ENCODE data around the gene PSAT1.
"Not testable (repeated sequence)": the region's sequence is repeated elsewhere in the genome, so short reads cannot be mapped to it uniquely, and the experiment has no call there.

PSAT1 gene

DNA sequence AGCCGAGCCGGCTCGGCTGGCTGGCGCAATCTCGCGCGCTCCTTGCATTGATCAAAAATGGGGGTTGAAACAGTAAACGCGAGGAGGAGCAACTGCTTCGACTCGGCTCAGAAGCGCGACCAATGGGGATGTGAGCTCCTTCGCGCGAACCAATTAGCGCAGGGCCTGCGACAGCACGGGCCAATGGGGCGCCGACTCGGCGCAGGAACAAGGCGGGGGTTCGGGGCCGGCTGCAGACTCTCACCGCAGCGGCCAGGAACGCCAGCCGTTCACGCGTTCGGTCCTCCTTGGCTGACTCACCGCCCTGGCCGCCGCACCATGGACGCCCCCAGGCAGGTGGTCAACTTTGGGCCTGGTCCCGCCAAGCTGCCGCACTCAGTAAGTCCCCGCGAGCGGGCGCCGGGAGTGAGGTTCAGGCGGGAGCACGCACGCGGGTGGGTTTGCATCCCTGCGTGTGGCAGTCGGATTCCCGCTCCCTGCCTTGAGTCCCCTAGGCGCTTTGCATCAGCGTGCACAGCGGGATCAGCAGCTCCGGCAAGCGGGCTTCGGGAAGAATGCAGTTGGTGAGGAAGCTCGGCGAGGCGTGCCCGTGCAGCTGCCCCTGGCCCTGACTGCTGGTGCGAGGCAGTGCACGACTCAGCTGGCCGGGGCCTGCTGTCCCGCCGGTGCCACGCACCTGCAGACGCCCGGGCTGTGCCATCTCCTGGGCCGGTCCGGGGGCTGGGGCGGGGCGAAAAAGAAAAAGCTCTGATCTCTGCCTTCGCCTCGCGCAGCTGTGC lies at the start of gene PSAT1:
PSAT1 (plus strand) TSS at position 233 of the 779 bp plus-strand sequence; CDS start at position 319, 86 bp downstream.
- DNase-seq (ENCODE audit: low spot score) = peak; percentile 96

DNA sequence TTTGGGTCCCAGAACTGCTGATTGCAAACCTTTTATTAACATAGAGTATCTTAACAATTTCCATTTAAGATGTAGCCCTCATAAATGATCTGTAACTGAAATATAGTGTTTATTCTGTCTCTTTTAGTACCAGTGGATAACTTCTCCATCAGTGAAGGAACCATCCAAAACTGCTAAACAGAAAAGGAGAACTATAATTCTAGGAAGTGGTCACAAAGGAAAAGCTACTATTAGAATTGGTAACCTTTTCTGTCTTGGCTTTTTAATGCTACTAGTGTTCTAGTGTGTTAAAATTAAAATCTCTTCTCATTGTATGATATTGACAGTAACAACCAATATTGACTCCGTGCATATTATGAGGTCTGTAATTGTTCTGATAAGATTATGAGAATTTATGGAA lies 48.3 kb upstream of the PSAT1 start:
- DNase-seq (ENCODE audit: low spot score) = no peak

DNA sequence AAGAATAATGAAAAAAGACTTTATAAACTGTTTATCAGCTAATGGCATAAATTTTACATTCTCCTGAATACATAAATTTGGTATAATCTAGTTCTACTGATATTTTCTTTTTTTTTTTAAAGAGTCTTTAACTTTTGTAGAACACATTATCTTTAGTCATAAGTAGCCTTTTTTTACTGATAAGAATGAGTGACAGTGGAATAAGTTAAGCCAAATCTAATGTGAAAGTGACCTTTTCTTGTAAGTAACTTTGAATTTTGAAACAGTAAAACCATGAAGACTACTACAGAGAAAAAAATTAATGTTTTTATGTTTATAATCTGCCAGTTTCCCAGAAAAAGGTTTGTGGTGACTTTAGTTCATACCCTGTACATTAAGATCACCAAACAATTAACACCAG lies 47.4 kb upstream of the PSAT1 start:
- DNase-seq (ENCODE audit: low spot score) = no peak

- DNase-seq (ENCODE audit: low spot score) = no peak
These were observed 44.3 kb upstream of the PSAT1 start for GRCh38 chr9:78252616-78253015.

- DNase-seq (ENCODE audit: low spot score) = no peak
These were observed 43.6 kb upstream of the PSAT1 start for GRCh38 chr9:78253285-78253684.

DNA sequence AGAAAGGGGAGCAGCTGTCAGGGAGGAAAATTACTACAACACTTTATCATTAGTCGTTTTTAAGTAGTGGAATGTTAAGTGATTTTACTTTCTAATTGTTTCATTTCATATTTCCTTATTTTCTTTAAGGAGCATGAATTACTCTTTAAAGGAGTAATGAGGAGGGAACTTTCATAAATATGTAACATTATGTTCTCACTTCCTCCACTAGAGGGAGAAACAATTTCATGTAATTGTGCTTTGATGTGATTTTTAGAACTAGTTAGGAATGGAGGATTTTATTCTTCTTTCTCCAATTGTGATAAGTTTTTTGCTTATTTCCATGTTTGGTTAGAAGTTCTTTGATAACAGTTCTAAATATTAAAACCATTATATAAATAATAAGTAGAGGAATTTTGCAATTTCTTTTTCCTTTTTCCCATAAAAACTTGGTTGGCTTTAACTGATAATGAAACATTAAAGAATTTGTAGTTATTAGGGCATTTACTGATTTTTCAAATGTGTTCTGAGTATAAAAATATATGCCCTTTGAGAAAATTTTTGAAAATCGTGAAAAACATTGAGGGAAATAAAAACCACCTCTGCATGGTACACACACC lies 35.4 kb upstream of the PSAT1 start:
- peak; percentile 49 for DNase-seq (ENCODE audit: low spot score)

DNA sequence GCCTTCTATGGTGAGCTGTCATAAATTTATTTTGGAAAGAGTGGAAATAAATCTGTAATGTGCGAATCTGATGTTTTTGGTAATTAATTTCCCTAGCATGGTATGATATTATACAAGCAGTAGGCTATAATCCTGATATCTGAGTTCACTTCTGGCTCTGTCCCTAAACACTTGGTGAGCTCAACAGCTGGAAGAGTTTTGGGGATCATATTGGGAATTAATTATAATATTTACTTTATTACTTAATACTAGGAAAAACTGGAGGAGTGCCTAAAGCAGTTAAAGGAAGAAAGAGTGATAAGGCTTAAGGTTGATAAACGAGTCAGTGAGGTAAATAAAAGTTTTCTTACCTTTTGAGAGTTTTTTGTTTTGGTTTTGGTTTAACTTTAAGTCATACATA lies 34.3 kb upstream of the PSAT1 start:
- DNase-seq (ENCODE audit: low spot score) = no peak

DNA sequence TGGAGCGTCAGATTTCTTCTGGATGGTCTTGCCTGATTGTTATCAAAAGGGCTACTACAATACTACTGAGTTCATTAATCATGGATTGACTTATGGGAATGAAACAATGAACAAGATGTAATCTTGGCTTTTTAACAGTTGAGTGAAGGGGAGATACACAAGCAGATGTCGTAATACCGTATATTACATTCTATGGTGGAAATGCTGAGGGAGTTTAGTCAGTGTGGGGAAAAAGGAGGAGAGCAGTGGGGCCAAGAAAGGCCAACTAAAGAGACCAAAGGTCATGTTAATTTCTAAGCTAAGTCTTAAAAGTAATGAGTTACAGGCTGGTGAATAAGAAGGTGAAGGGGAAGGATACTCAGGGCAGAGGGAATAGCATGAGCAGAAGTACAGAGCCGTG lies 29.0 kb upstream of the PSAT1 start:
- DNase-seq (ENCODE audit: low spot score) = no peak

DNA sequence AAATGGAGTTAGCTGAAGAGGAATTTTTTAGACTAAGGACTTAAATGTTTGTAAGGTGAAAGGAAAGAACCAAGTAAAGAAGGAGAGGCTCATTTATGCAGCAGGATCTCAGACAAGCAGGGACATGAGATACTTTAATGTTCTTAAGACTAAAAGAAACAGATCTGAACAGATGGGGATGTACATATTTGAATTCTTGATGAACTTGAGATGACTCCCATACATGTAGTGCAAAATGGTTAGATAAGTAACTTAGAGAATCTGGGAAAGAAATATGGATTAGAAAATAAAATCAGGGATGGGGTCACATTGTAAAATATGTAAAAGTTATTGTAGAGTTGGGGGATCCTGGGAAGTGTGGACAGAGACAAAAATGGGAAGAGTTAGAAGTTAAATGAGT lies 27.1 kb upstream of the PSAT1 start:
- DNase-seq (ENCODE audit: low spot score) = no peak

- DNase-seq (ENCODE audit: low spot score) = no peak
These were observed 24.6 kb upstream of the PSAT1 start for GRCh38 chr9:78272307-78272706.

DNA sequence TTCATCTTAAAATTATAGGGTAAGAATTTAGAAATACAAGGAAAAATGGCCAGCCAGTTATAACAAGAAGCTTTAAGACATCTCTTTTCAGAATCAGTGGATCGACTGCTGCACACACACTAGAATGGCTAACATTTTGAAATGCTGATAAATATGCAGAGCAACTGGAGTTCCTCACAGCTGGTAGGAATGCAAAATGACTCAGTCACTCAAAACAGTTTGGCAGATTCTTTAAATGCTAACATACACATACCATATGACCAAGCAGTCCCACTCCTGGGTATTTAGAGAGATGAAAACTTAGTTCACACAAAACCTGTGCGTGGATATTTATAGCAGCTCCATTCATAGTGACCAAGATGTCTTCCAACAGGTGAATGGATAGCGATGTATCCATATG lies 23.2 kb upstream of the PSAT1 start:
- no peak for DNase-seq (ENCODE audit: low spot score)

GRCh38 chr9:78278177-78278777 lies 18.6 kb upstream of the PSAT1 start:
- DNase-seq (ENCODE audit: low spot score) = no peak

DNA sequence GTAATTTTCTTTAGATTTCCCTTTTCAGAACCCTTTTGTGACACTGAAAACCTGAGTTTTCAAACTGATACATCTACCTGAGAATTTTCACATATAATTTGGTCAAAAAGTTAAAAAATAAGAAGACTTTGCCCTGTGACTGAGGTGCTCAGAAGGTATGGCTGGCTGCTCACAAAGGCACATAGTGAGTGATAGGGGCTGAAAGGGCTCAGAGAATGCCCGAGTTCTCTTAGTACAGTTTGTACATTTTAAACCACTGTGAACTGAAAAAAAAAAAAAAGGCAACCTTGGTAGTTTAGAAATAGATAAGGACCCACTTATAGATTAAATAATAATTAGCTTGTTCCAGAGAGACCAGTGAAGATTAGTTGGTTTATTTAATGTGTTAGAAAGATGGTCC lies 18.1 kb upstream of the PSAT1 start:
- no peak for DNase-seq (ENCODE audit: low spot score)

- no peak for DNase-seq (ENCODE audit: low spot score)
These were observed 15.8 kb upstream of the PSAT1 start for GRCh38 chr9:78280982-78281668.

DNA sequence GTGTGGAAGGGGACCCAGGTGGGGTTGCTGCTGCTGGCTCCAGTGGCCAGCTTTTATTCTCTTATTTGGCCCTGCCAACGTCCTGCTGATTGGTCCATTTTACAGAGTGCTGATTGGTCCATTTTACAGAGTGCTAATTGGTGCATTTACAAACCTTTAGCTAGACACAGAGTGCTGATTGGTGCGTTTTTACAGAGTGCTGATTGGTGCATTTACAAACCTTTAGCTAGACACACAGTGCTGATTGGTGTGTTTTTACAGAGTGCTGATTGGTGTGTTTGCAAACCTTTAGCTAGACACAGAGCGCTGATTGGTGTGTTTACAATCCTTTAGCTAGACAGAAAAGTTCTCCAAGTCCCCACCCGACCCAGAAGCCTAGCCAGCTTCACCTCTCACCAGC lies 12.7 kb upstream of the PSAT1 start:
- DNase-seq (ENCODE audit: low spot score) = not testable (repeated sequence)

DNA sequence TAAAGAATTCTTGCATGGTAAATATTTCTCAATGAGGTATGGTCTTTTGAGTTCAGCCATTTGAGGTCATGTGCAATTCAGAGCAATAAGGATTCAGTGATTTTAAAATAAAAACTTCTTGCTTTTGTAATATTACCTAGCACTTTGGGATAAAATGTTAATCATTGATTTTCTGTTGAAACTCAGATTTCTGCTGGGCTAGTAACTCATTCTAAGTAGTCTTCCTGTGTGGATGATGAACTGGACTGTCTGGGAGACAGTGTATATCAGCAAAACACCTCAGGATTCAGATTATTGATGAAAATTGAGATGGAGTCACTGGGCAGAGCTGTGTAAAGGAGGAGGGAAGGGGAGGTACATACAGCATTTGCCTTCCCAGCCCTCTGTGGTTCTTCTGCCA lies 10.8 kb upstream of the PSAT1 start:
- no peak for DNase-seq (ENCODE audit: low spot score)

DNA sequence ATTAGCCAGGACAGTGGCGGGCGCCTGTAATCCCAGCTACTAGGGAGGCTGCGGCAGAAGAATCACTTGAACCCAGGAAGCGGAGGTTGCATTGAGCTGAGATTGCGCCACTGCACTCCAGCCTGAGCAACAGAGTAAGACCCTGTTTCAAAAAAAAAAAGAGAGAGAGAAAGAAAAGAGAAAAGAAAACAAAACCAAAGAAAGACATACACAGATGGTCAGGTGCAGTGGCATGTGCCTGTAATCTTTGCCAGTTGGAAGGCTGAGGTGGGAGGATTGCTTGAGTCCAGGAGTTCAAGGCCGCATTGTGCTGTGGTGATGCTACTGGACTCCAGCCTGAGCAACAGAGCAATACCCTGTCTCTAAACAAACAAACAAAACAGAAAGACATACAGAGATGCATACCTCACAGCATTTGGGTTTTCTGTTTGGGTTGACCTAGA lies 10.0 kb upstream of the PSAT1 start:
- DNase-seq (ENCODE audit: low spot score) = no peak

DNA sequence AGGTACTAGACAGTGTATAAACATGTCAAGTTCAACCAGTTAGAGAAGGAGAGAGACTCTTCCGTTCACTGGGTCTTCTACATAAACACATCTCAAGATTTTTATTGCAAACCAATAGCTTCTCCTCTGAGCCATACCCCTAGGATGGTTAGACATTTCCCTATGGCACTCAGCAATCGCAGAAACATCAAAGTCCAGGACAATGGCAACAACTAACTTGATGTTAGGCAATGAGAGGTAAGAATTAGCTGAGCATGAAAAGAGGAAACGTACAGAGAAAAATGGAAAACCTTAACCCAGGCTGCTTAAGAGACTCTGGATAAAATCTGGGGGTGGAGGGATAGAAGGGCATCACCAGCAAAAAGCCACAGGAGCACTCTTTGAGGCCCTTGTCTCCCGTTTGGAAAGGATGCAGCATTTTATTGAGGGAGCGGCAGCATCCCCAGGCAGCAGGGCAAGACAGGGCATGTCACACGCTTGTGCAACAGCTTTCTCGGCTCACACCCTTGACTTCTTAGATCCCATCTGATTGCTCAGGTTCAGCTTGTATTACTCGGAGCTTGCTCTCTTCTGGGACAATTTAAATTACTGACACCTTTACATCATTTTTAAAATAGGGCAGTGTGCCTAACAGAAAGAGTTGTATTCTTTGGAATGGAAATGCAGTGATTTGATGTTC lies 8.6 kb upstream of the PSAT1 start:
- no peak for DNase-seq (ENCODE audit: low spot score)

- DNase-seq (ENCODE audit: low spot score) = no peak
These were observed 7.5 kb upstream of the PSAT1 start for GRCh38 chr9:78289474-78289873.

DNA sequence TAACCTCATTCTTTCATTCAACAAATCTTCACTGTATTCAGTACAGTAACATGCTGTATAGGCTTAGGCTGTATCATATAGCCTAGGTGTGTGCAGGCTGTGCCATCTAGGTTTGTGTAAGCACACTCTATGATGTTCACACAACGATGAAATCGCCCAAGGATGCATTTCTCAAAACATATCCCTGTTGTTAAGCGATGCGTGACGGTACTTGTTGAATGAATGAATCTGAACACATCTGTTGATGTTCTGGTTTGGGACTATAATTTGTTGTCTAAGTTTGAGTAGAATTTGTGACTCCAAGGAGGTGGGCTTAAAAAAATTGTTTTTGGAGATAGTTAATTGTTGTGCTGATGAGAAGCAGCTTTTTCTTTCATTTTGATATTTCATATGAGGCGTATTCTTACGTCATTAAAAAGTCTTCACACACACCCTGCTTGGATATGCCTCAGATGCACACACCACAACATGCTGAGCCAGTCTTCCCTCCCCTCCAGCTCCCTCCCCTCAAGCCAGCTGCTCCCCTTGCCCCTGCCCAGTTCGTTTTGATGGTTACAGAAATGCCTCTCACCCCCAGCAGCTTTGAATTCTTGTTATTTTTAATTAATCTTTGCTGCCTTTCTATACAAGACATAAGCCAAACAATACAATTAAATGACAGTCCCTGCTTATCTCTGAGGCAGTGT lies 5.5 kb upstream of the PSAT1 start:
- no peak for DNase-seq (ENCODE audit: low spot score)

GRCh38 chr9:78292026-78292425 lies 4.9 kb upstream of the PSAT1 start:
- DNase-seq (ENCODE audit: low spot score) = no peak
